HL-60 (cell line): ENCODE data around the gene NEK1.
A peak's percentile ranks its signal among the peaks of the same experiment; 100 is the strongest.

ENCODE experiments used
- CTCF ChIP-seq: IDR thresholded peaks from one replicate; pipeline ENCODE4 v1.5.1; 2011; ENCODE audit warnings: low read length, control low read depth, inconsistent platforms; ENCODE audit not compliant: insufficient read depth
- SPI1 ChIP-seq: IDR thresholded peaks from 2 replicates; pipeline ENCODE4 v1.6.1; 2012; ENCODE audit warnings: low read depth, mild to moderate bottlenecking, borderline replicate concordance
- TF ChIP-seq, protein P1 (sequence below): IDR thresholded peaks from 2 replicates; pipeline ENCODE4 v1.6.1; 2012; ENCODE audit warnings: low read depth; ENCODE audit not compliant: insufficient replicate concordance

DNA sequence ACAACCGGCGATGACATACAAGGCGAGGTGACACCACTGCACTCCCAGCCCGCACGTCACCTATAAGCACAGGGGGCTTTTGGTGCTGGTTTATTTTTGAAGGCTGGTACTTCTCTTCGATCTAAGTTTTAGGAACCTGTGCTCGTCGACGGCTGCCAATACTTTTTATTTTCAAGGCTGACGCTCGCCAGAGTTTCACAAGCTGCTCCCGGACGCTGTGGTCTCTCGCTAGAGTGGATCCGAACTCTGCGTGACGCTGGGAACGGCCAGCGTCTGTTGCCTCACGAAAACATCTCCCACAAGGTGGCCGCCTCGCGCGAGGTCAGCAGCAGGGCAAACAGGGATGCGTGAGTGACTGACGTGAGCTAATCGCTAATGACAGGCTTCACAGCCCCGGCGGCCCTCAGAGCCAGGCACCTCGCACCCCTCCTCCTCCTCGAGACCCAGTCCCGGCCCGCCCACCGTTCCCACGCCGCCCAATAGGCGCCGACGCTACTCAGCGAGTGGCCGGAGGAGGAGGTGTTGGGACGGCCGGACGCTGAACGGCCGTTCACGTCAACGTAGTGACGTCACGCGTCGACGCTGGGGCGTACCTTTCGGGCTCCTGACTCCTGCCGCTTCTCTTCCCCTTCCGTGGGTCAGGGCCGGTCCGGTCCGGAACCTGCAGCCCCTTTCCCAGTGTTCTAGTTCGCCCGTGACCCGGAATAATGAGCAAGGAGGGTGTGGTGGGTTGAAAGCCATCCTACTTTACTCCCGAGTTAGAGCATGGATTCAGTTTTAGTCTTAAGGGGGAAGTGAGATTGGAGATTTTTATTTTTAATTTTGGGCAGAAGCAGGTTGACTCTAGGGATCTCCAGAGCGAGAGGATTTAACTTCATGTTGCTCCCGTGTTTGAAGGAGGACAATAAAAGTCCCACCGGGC is 7.8 kb upstream of the NEK1 start, which contains the start of gene CLCN3:
- TF ChIP-seq CTCF (no peak), SPI1 (peak; percentile 14; the same call in 1 of the 2 replicates)
- TF ChIP-seq, protein P1, sequence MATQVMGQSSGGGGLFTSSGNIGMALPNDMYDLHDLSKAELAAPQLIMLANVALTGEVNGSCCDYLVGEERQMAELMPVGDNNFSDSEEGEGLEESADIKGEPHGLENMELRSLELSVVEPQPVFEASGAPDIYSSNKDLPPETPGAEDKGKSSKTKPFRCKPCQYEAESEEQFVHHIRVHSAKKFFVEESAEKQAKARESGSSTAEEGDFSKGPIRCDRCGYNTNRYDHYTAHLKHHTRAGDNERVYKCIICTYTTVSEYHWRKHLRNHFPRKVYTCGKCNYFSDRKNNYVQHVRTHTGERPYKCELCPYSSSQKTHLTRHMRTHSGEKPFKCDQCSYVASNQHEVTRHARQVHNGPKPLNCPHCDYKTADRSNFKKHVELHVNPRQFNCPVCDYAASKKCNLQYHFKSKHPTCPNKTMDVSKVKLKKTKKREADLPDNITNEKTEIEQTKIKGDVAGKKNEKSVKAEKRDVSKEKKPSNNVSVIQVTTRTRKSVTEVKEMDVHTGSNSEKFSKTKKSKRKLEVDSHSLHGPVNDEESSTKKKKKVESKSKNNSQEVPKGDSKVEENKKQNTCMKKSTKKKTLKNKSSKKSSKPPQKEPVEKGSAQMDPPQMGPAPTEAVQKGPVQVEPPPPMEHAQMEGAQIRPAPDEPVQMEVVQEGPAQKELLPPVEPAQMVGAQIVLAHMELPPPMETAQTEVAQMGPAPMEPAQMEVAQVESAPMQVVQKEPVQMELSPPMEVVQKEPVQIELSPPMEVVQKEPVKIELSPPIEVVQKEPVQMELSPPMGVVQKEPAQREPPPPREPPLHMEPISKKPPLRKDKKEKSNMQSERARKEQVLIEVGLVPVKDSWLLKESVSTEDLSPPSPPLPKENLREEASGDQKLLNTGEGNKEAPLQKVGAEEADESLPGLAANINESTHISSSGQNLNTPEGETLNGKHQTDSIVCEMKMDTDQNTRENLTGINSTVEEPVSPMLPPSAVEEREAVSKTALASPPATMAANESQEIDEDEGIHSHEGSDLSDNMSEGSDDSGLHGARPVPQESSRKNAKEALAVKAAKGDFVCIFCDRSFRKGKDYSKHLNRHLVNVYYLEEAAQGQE = no peak
